Adipocyte (in vitro differentiated cells): ENCODE measurements around the gene RPL29.

ENCODE experiments used
- DNase-seq: peaks from one replicate; pipeline ENCODE4 v3.0.0-alpha.2; 2015; ENCODE audit warnings: low read depth
- H3K27me3 ChIP-seq: replicated peaks from 2 replicates; pipeline ENCODE4 v1.7.0; 2013; ENCODE audit warnings: mild to moderate bottlenecking, low read length, moderate library complexity; ENCODE audit not compliant: control insufficient read depth, insufficient read depth
- H3K36me3 ChIP-seq: 2 replicates; pipeline ENCODE4 v1.7.0; 2013; ENCODE audit warnings: low read length, mild to moderate bottlenecking, moderate library complexity; ENCODE audit not compliant: control insufficient read depth, insufficient read depth, severe bottlenecking
- H3K4me1 ChIP-seq: 2 replicates; pipeline ENCODE4 v1.7.0; 2013; ENCODE audit warnings: mild to moderate bottlenecking, low read length, moderate library complexity; ENCODE audit not compliant: control insufficient read depth, insufficient read depth
- H3K4me3 ChIP-seq: 2 replicates; pipeline ENCODE4 v1.7.0; 2013; ENCODE audit warnings: mild to moderate bottlenecking, low read length, moderate library complexity
- H3K9ac ChIP-seq: 2 replicates; pipeline ENCODE4 v1.7.0; 2013; ENCODE audit warnings: mild to moderate bottlenecking, low read length, moderate library complexity
- H3K9me3 ChIP-seq: 2 replicates; pipeline ENCODE4 v1.7.0; 2013; ENCODE audit warnings: mild to moderate bottlenecking, low read length, moderate library complexity; ENCODE audit not compliant: control insufficient read depth

The RPL29 gene

GRCh38 chr3:51977446-51978142 lies 18.1 kb downstream of the RPL29 start:
- H3K36me3 ChIP-seq, result peaks cover 7% of the 10 kb centered on the region
- no peak for DNase-seq
- peaks cover 24% of the 10 kb centered on the region for H3K4me1 ChIP-seq
- no peak overlapping the region for H3K4me3 ChIP-seq
- H3K27me3 ChIP-seq, result no peaks in the 10 kb centered on the region
- H3K9ac ChIP-seq, result no peak overlapping the region
- no peaks in the 10 kb centered on the region for H3K9me3 ChIP-seq

GRCh38 chr3:51975852-51976549 lies 19.7 kb downstream of the RPL29 start:
- Histone ChIP-seq H3K27me3 (no peaks in the 10 kb centered on the region), H3K36me3 (peaks cover 13% of the 10 kb centered on the region), H3K4me3 (peak overlapping the region; percentile 97), H3K9me3 (no peaks in the 10 kb centered on the region), H3K4me1 (peaks cover 17% of the 10 kb centered on the region), H3K9ac (peak overlapping the region; percentile 96)
- DNase-seq, result peak; percentile 73

- Histone ChIP-seq H3K4me1 (peaks cover 17% of the 10 kb centered on the region), H3K4me3 (peak within 1 kb of the TSS; percentile 97), H3K36me3 (peaks cover 7% of the 10 kb centered on the region), H3K9me3 (no peaks in the 10 kb centered on the region), H3K9ac (peak within 1 kb of the TSS; percentile 96), H3K27me3 (no peaks in the 10 kb centered on the region)
- DNase-seq, result peak; percentile 85
These were observed 20.5 kb downstream of the RPL29 start, which contains the start of gene ABHD14A for GRCh38 chr3:51974963-51975851. Gene ABHD14A, plus strand, starts transcription at chr3:51975064. Its CDS starts 72 bp downstream, at chr3:51975136.

- H3K36me3 ChIP-seq, result peaks cover 7% of the 10 kb centered on the region
These were observed 21.3 kb downstream of the RPL29 start for GRCh38 chr3:51974277-51974962.

GRCh38 chr3:51971350-51971749 lies 24.3 kb downstream of the RPL29 start:
- no peak overlapping the region for H3K9ac ChIP-seq
- H3K36me3 ChIP-seq, result peaks cover 7% of the 10 kb centered on the region
- no peak for DNase-seq
- H3K4me1 ChIP-seq, result peaks cover 25% of the 10 kb centered on the region
- no peak overlapping the region for H3K4me3 ChIP-seq
- H3K9me3 ChIP-seq, result no peaks in the 10 kb centered on the region
- no peaks in the 10 kb centered on the region for H3K27me3 ChIP-seq

More at GRCh38 chr3:51974277-51974962, 21.3 kb downstream of the RPL29 start:
- H3K27me3 ChIP-seq, result no peaks in the 10 kb centered on the region
- peak overlapping the region; percentile 96 for H3K9ac ChIP-seq
- peaks cover 17% of the 10 kb centered on the region for H3K4me1 ChIP-seq
- no peaks in the 10 kb centered on the region for H3K9me3 ChIP-seq
- peak overlapping the region; percentile 97 for H3K4me3 ChIP-seq
- no peak for DNase-seq

- Histone ChIP-seq H3K9me3 (no peaks in the 10 kb centered on the region), H3K4me1 (peaks cover 24% of the 10 kb centered on the region), H3K4me3 (no peak overlapping the region), H3K9ac (no peak overlapping the region), H3K27me3 (no peaks in the 10 kb centered on the region), H3K36me3 (peaks cover 7% of the 10 kb centered on the region)
- DNase-seq, result no peak
These were observed 24.9 kb downstream of the RPL29 start for GRCh38 chr3:51970606-51971300.

GRCh38 chr3:51969841-51970240 lies 25.9 kb downstream of the RPL29 start:
- Histone ChIP-seq H3K4me1 (peaks cover 19% of the 10 kb centered on the region), H3K27me3 (no peaks in the 10 kb centered on the region), H3K9me3 (no peaks in the 10 kb centered on the region), H3K36me3 (peaks cover 7% of the 10 kb centered on the region), H3K9ac (no peak overlapping the region), H3K4me3 (no peak overlapping the region)
- DNase-seq, result no peak

GRCh38 chr3:51968883-51969678 lies 26.6 kb downstream of the RPL29 start:
- H3K9me3 ChIP-seq, result no peaks in the 10 kb centered on the region
- H3K9ac ChIP-seq, result no peak overlapping the region
- H3K27me3 ChIP-seq, result no peaks in the 10 kb centered on the region
- no peak overlapping the region for H3K4me3 ChIP-seq
- DNase-seq, result no peak
- peaks cover 7% of the 10 kb centered on the region for H3K36me3 ChIP-seq
- H3K4me1 ChIP-seq, result peaks cover 12% of the 10 kb centered on the region

GRCh38 chr3:51968170-51968775 lies 27.4 kb downstream of the RPL29 start:
- no peaks in the 10 kb centered on the region for H3K27me3 ChIP-seq
- H3K9me3 ChIP-seq, result no peaks in the 10 kb centered on the region
- H3K4me1 ChIP-seq, result peaks cover 10% of the 10 kb centered on the region
- H3K9ac ChIP-seq, result peak overlapping the region; percentile 90
- peaks cover 7% of the 10 kb centered on the region for H3K36me3 ChIP-seq
- peak overlapping the region; percentile 84 for H3K4me3 ChIP-seq
- peak; percentile 32 for DNase-seq
